ENCODE measurements around the gene MAEL.

DNA sequence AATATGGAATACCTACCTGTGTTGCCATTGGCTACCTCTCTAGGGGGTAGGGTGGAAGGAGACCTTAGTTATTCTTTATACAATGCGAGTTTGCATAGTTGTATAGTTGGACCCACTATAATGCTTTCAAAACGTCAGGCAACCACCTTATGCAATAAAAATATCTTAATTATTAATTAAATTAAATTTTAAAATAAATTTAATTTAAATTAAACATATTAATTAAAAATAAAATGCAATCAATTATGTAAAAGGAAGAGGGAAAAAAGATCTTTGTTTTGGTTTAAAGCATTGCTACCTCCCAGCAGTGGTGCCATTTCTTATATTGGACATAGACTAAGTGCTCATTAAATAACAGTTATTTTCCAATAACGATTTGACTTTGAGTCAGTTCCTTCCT is 78.8 kb downstream of the MAEL start:
- TF ChIP-seq, protein P1, sequence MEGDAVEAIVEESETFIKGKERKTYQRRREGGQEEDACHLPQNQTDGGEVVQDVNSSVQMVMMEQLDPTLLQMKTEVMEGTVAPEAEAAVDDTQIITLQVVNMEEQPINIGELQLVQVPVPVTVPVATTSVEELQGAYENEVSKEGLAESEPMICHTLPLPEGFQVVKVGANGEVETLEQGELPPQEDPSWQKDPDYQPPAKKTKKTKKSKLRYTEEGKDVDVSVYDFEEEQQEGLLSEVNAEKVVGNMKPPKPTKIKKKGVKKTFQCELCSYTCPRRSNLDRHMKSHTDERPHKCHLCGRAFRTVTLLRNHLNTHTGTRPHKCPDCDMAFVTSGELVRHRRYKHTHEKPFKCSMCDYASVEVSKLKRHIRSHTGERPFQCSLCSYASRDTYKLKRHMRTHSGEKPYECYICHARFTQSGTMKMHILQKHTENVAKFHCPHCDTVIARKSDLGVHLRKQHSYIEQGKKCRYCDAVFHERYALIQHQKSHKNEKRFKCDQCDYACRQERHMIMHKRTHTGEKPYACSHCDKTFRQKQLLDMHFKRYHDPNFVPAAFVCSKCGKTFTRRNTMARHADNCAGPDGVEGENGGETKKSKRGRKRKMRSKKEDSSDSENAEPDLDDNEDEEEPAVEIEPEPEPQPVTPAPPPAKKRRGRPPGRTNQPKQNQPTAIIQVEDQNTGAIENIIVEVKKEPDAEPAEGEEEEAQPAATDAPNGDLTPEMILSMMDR (conservative IDR thresholded peaks at IDR 0.05; ENCODE audit: low read depth, low read length), result no peak
- TF ChIP-seq EZH2 (IDR thresholded peaks at IDR 0.05; ENCODE audit: low read length, unreplicated experiment), result no peak
